Fibroblast of lung (primary cell): ENCODE data around the gene CATSPER1.

Experiments used
- EZH2 ChIP-seq: IDR thresholded peaks from 2 replicates; pipeline ENCODE4 v1.5.1; 2012; ENCODE audit warnings: low read length, control low read depth, mild to moderate bottlenecking; ENCODE audit errors: missing control alignments
- TF ChIP-seq, protein P1 (sequence below), 2 donors: IDR thresholded peaks in 1 of 2; conservative IDR thresholded peaks in 1 of 2; 1 replicate in 1 of 2; 2 replicates in 1 of 2; pipeline ENCODE4 v1.5.1; 2011 to 2012; ENCODE audit warnings: low read length in 2 of 2, control low read depth in 1 of 2, inconsistent platforms in 1 of 2, low read depth in 1 of 2, mild to moderate bottlenecking in 1 of 2

DNA sequence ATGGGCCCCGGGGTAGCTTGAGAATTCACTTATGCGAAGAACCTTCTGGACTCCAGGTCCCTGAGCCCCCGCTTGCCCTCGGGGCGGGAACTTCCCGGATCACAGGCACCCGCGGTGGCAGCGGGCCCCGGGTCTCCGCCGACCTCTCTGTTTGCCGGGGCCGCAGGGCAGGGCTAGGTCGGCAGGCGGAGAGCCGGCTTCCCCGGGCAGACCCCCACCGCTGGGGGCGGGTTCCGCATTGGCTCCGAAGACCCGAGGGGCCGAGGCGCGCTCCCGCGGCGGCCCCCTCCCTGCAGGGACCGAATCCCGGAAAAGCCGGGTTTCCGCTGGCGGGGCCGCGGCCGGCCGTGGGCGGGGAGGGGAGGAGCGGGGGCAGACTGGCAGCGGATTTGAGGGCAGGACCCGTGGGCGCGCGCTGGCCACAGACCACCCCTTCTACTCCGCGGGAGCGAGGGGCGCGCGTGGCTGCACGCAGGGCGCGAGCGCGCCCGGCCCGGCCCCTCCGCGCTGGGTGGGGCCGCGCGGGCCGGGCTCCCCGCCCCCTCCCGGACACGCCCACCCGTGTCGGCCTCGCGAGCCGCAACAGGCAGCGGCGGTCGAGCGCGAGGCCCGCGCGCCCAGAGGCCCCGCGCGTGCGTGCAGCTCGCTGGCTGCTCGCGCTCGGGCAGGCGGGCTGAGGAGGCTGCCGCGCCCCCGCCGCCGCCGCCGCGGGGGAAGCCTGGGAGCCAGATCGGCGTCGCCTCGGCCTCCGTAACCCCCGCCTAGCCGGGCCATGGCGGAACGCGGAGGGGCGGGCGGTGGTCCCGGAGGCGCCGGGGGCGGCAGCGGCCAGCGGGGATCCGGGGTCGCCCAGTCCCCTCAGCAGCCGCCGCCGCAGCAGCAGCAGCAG is 43.7 kb upstream of the CATSPER1 start, which contains the start of gene PACS1:
- TF ChIP-seq, protein P1, sequence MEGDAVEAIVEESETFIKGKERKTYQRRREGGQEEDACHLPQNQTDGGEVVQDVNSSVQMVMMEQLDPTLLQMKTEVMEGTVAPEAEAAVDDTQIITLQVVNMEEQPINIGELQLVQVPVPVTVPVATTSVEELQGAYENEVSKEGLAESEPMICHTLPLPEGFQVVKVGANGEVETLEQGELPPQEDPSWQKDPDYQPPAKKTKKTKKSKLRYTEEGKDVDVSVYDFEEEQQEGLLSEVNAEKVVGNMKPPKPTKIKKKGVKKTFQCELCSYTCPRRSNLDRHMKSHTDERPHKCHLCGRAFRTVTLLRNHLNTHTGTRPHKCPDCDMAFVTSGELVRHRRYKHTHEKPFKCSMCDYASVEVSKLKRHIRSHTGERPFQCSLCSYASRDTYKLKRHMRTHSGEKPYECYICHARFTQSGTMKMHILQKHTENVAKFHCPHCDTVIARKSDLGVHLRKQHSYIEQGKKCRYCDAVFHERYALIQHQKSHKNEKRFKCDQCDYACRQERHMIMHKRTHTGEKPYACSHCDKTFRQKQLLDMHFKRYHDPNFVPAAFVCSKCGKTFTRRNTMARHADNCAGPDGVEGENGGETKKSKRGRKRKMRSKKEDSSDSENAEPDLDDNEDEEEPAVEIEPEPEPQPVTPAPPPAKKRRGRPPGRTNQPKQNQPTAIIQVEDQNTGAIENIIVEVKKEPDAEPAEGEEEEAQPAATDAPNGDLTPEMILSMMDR (conservative IDR thresholded peaks at IDR 0.05 in 1 of 2, IDR thresholded peaks at IDR 0.05 in 1 of 2; ENCODE audit: low read depth in 1 of 2, low read length in 2 of 2) = no peak
- no peak for TF ChIP-seq EZH2
